A549 (cell line): ENCODE data around the gene TNIK. TPM values are rescaled to one million over a fixed set of nuclear protein-coding genes. Genes with fewer than 3 reads are reported as not detected.

Source experiments
- ATAC-seq, 2 experiments: fragments of 200-7000 bp in 1 of 2; fragments of >200 bp in 1 of 2; cut with Nextera tagmentation in 1 of 2; cut with Tn5 transposase in 1 of 2; 3 replicates each; pipeline versions ENCODE4 v1.8.0 to v1.9.1; 2018 to 2020; ENCODE audit warnings: mild to moderate bottlenecking in 1 of 2, moderate library complexity in 1 of 2
- CTCF ChIA-PET: fragments of 300-600 bp; sonication (Branson Sonifier 250); formaldehyde crosslinking; extraction: SDS; loops from one replicate; lab custom pipeline; 2021; ENCODE audit warnings: antibody characterized with exemption, inconsistent platforms; lab: Yijun Ruan, JAX
- POLR2A ChIA-PET: fragments of 350-600 bp; formaldehyde crosslinking; extraction: SDS; loops from one replicate; lab custom pipeline; 2021; ENCODE audit warnings: antibody characterized with exemption, inconsistent platforms; lab: Yijun Ruan, JAX
- DNase-seq, 2 experiments: peaks; one replicate each; pipeline versions ENCODE4 v3.0.0 to v3.0.0-alpha.2; 2011 to 2016; ENCODE audit warnings: low read depth in 1 of 2, low spot score in 1 of 2
- FAIRE-seq: peaks from 2 replicates; lab custom pipeline; 2011; peaks lifted over from hg19 to GRCh38; lab: Jason Lieb, UNC
- H3K27ac ChIP-seq, 2 experiments: fragments of >200 bp; sonication (Bioruptor Twin); formaldehyde crosslinking; 3 replicates each; pipeline ENCODE4 v1.5.1; 2016 to 2017
- H3K4me1 ChIP-seq: fragments of >200 bp; sonication (Bioruptor Twin); formaldehyde crosslinking; 3 replicates; pipeline ENCODE4 v1.6.1; 2016
- H3K4me2 ChIP-seq: fragments of >200 bp; sonication (Bioruptor Twin); formaldehyde crosslinking; 3 replicates; pipeline ENCODE4 v1.6.1; 2016
- H3K4me3 ChIP-seq: fragments of >200 bp; sonication (Bioruptor Twin); formaldehyde crosslinking; 3 replicates; pipeline ENCODE4 v1.5.1; 2016
- H3K9me3 ChIP-seq: fragments of >200 bp; sonication (Bioruptor Twin); formaldehyde crosslinking; 3 replicates; pipeline ENCODE4 v1.6.1; 2016
- BHLHE40 ChIP-seq: IDR thresholded peaks from 2 replicates; pipeline ENCODE4 v1.6.1; 2012; ENCODE audit warnings: low read depth, low read length, inconsistent platforms
- CBX2 ChIP-seq: fragments of 200-600 bp; sonication (generic); IDR thresholded peaks from 2 replicates; pipeline ENCODE4 v1.6.1; 2016; ENCODE audit warnings: low read depth, mild to moderate bottlenecking, borderline replicate concordance
- CEBPB ChIP-seq, 2 experiments: fragments of >200 bp in 1 of 2; sonication (Bioruptor Twin) in 1 of 2; formaldehyde crosslinking in 1 of 2; IDR thresholded peaks; 2 replicates each; pipeline ENCODE4 v1.6.1; 2012 to 2016
- CTCF ChIP-seq: fragments of >200 bp; sonication (Bioruptor Twin); formaldehyde crosslinking; IDR thresholded peaks from 3 replicates; pipeline ENCODE4 v1.5.1; 2016
- EP300 ChIP-seq, 2 experiments: fragments of >200 bp; sonication (Bioruptor Twin); formaldehyde crosslinking; IDR thresholded peaks; 2 replicates in 1 of 2; 3 replicates in 1 of 2; pipeline ENCODE4 v1.6.1; 2016 to 2017
- FOSL2 ChIP-seq, 2 experiments: fragments of 450-650 bp in 1 of 2; fragments of >200 bp in 1 of 2; sonication (Bioruptor Twin) in 1 of 2; formaldehyde crosslinking; IDR thresholded peaks; 2 replicates each; pipeline versions ENCODE4 v1.5.0 to v1.6.1; 2016 to 2020; ENCODE audit warnings: mild to moderate bottlenecking in 1 of 2, moderate library complexity in 1 of 2
- FOXS1 ChIP-seq: fragments of 250-450 bp; sonication (Bioruptor Pico); IDR thresholded peaks from 2 replicates; pipeline ENCODE4 v1.5.0; 2020; ENCODE audit warnings: mild to moderate bottlenecking, moderate library complexity
- GATA3 ChIP-seq: IDR thresholded peaks from 2 replicates; pipeline ENCODE4 v1.6.1; 2012; ENCODE audit warnings: borderline replicate concordance
- HDAC2 ChIP-seq: fragments of 200-600 bp; sonication (generic); IDR thresholded peaks from 2 replicates; pipeline ENCODE4 v1.6.1; 2016
- HOXA7 ChIP-seq: fragments of 250-450 bp; sonication (Bioruptor Pico); IDR thresholded peaks from 2 replicates; pipeline ENCODE4 v1.5.0; 2020; ENCODE audit warnings: mild to moderate bottlenecking, moderate library complexity
- HOXB13 ChIP-seq: fragments of 250-450 bp; sonication (Bioruptor Pico); IDR thresholded peaks from 2 replicates; pipeline ENCODE4 v1.5.0; 2020; ENCODE audit warnings: low read depth, mild to moderate bottlenecking, moderate library complexity
- JUNB ChIP-seq: fragments of >200 bp; sonication (Bioruptor Twin); formaldehyde crosslinking; IDR thresholded peaks from 2 replicates; pipeline ENCODE4 v1.6.1; 2016
- MYC ChIP-seq: IDR thresholded peaks from 2 replicates; pipeline ENCODE4 v1.6.1; 2012; ENCODE audit warnings: mild to moderate bottlenecking, inconsistent platforms, low read length, improper control_type of control experiment, borderline replicate concordance
- NFE2L2 ChIP-seq: fragments of 150-350 bp; conservative IDR thresholded peaks from 2 replicates; pipeline ENCODE4 v1.6.1; 2014; ENCODE audit warnings: low read length
- NPAS2 ChIP-seq: fragments of 250-450 bp; sonication (Bioruptor Pico); IDR thresholded peaks from 2 replicates; pipeline ENCODE4 v1.8.0; 2022; ENCODE audit warnings: mild to moderate bottlenecking, moderate library complexity, borderline replicate concordance
- NR3C1 ChIP-seq: fragments of >200 bp; sonication (Bioruptor Twin); formaldehyde crosslinking; IDR thresholded peaks from 3 replicates; pipeline ENCODE4 v1.6.1; 2017
- POLR2A ChIP-seq: IDR thresholded peaks from 2 replicates; pipeline ENCODE4 v1.6.1; 2012; ENCODE audit warnings: mild to moderate bottlenecking, low read length
- RCOR1 ChIP-seq: fragments of 150-350 bp; IDR thresholded peaks from 2 replicates; pipeline ENCODE4 v1.6.1; 2014; ENCODE audit warnings: antibody characterized with exemption, low read length, low read depth
- RNF2 ChIP-seq: fragments of 200-600 bp; sonication (generic); IDR thresholded peaks from 2 replicates; pipeline ENCODE4 v1.6.1; 2016; ENCODE audit warnings: low read depth, mild to moderate bottlenecking, antibody characterized with exemption, moderate library complexity, borderline replicate concordance
- ZC3H11A ChIP-seq: fragments of 450-650 bp; IDR thresholded peaks from 2 replicates; pipeline ENCODE4 v1.6.1; 2014; ENCODE audit warnings: antibody characterized with exemption, mild to moderate bottlenecking
- ZNF302 ChIP-seq: fragments of 250-450 bp; sonication (Bioruptor Pico); IDR thresholded peaks from 2 replicates; pipeline ENCODE4 v1.9.0; 2021; ENCODE audit warnings: inconsistent platforms, mild to moderate bottlenecking, moderate library complexity
- ZSCAN20 ChIP-seq: fragments of 250-450 bp; sonication (Bioruptor Pico); IDR thresholded peaks from 2 replicates; pipeline ENCODE4 v1.8.0; 2022; ENCODE audit warnings: mild to moderate bottlenecking, moderate library complexity
- WGBS: methylation state at CpG from one replicate; pipeline ENCODE4 v1.1.6; 2017; ENCODE audit errors: missing lambda C conversion rate; 5-methylcytosine and 5-hydroxymethylcytosine counted together
- polyA plus RNA-seq, 4 experiments: library from polyadenylated mRNA; depleted of rRNA in 3 of 4; stranded (reverse); fragments of >200 nt; fragmentation: RNase III in 1 of 4; extraction: RNeasy Plus Mini Kit Qiagen cat#74134 plus additional on column Dnase treatment in 1 of 4; gene quantifications; 2 replicates in 3 of 4; 3 replicates in 1 of 4; pipeline ENCODE4 v1.2.3, GENCODE V29; 2011 to 2017
- TF ChIP-seq, protein P1 (sequence below): IDR thresholded peaks from 2 replicates; pipeline ENCODE4 v1.6.1; 2012; ENCODE audit warnings: low read depth, borderline replicate concordance
- TF ChIP-seq, protein P2 (sequence below): fragments of 250-450 bp; sonication (Bioruptor Pico); IDR thresholded peaks from 2 replicates; pipeline ENCODE4 v1.5.0; 2020; ENCODE audit warnings: low read depth, mild to moderate bottlenecking, moderate library complexity
- TF ChIP-seq, protein P3 (sequence below): fragments of >200 bp; sonication (Bioruptor Twin); formaldehyde crosslinking; IDR thresholded peaks from 3 replicates; pipeline ENCODE4 v1.6.1; 2016
- TF ChIP-seq, protein P4 (sequence below): fragments of 200-600 bp; sonication (generic); IDR thresholded peaks from 2 replicates; pipeline ENCODE4 v1.6.1; 2016; ENCODE audit warnings: antibody characterized with exemption, mild to moderate bottlenecking, moderate library complexity

TNIK gene
- polyA plus RNA-seq, 2 of the 4 experiments (the other 2 are of a cell fraction): 1.6 to 1.8 TPM

GRCh38 chr3:171504376-171504775 is 44.2 kb upstream of the TNIK start:
- no peak overlapping the region for H3K27ac ChIP-seq
- POLR2A ChIA-PET: no interaction called here
- no peaks in the 10 kb centered on the region for H3K9me3 ChIP-seq
- FAIRE-seq: no peak
- CTCF ChIA-PET: no interaction called here
- H3K4me2 ChIP-seq: no peak overlapping the region
- no peak overlapping the region for H3K4me3 ChIP-seq
- TF ChIP-seq FOXS1 (CRISPR knock-in tag) (no peak), POLR2A (no peak), CBX2 (no peak), NFE2L2 (no peak), NR3C1 (no peak), FOSL2 (IDR thresholded peaks at IDR 0.05) (no peak), FOSL2 (CRISPR knock-in tag; IDR thresholded peaks at IDR 0.05) (no peak), CTCF (no peak), NPAS2 (CRISPR knock-in tag) (no peak), RNF2 (no peak)
- TF ChIP-seq, protein P1, sequence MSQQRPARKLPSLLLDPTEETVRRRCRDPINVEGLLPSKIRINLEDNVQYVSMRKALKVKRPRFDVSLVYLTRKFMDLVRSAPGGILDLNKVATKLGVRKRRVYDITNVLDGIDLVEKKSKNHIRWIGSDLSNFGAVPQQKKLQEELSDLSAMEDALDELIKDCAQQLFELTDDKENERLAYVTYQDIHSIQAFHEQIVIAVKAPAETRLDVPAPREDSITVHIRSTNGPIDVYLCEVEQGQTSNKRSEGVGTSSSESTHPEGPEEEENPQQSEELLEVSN: no peak
- TF ChIP-seq, protein P2, sequence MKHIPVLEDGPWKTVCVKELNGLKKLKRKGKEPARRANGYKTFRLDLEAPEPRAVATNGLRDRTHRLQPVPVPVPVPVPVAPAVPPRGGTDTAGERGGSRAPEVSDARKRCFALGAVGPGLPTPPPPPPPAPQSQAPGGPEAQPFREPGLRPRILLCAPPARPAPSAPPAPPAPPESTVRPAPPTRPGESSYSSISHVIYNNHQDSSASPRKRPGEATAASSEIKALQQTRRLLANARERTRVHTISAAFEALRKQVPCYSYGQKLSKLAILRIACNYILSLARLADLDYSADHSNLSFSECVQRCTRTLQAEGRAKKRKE (CRISPR knock-in tag): no peak
- TF ChIP-seq, all 56 proteins: peak for 0
- no peak for DNase-seq
- no peak for ATAC-seq
- no peaks in the 10 kb centered on the region for H3K4me1 ChIP-seq
- 100% methylated on average over 2 of the region's 2 CpGs for WGBS

DNA sequence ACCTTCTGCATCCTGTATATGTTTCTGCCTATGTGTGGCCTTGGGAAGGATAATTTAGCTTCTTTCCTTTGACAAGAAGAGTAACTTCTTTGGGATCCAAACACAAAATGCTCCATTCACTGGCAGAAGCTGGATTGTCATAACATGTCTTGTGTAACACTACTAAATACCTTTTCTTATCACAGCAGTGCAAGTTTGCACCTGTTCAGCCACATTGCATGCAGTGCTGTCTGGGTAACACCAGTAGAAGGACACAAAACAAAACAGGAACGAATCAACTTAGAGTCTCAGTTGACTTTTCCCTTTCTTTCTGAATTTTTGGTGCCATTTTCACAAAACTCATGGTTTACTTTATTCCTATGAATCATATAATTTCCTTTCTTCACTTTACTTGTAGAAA is 43.6 kb upstream of the TNIK start:
- H3K4me1 ChIP-seq: no peaks in the 10 kb centered on the region
- FAIRE-seq (no peak), DNase-seq (no peak), ATAC-seq (no peak)
- CTCF ChIA-PET: no interaction called here
- H3K9me3 ChIP-seq: no peaks in the 10 kb centered on the region
- H3K4me2 ChIP-seq: no peak overlapping the region
- POLR2A ChIA-PET: no interaction called here
- 31% methylated on average over 1 of the region's 1 CpG for WGBS
- no peak overlapping the region for H3K27ac ChIP-seq
- TF ChIP-seq, protein P3, sequence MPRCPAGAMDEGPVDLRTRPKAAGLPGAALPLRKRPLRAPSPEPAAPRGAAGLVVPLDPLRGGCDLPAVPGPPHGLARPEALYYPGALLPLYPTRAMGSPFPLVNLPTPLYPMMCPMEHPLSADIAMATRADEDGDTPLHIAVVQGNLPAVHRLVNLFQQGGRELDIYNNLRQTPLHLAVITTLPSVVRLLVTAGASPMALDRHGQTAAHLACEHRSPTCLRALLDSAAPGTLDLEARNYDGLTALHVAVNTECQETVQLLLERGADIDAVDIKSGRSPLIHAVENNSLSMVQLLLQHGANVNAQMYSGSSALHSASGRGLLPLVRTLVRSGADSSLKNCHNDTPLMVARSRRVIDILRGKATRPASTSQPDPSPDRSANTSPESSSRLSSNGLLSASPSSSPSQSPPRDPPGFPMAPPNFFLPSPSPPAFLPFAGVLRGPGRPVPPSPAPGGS: no peak
- TF ChIP-seq NR3C1: no peak
- TF ChIP-seq NFE2L2: no peak
- no peak for TF ChIP-seq ZSCAN20 (CRISPR knock-in tag)
- TF ChIP-seq RCOR1: no peak
- H3K4me3 ChIP-seq: no peak overlapping the region

DNA sequence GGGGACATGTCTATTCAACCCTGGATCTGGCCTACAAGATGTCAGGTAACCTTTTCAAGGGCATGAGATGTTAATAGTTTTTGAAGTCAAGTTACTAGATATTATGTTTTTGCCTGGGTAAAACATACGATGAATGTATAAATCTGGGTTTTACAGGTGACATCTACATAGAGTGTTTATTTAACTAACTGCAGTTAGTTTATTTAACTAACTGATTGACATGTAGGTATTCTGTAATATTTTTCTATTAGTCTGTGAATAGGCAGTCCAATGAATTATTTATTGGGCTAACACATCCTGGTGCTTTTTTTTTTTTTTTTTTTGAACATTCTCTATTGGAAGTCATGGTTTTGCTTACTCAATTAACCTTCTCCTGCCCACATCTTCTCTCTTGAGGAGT is 38.7 kb upstream of the TNIK start:
- H3K4me1 ChIP-seq: no peaks in the 10 kb centered on the region
- FAIRE-seq (no peak), ATAC-seq (no peak), DNase-seq (no peak)
- POLR2A ChIA-PET: no interaction called here
- no peak overlapping the region for H3K4me2 ChIP-seq
- no peak overlapping the region for H3K4me3 ChIP-seq
- no peaks in the 10 kb centered on the region for H3K9me3 ChIP-seq
- 84% methylated on average over 1 of the region's 1 CpG for WGBS
- H3K27ac ChIP-seq: no peak overlapping the region
- CTCF ChIA-PET: no interaction called here
- TF ChIP-seq GATA3 (no peak), EP300 (IDR thresholded peaks at IDR 0.05) (no peak), NFE2L2 (no peak), HOXA7 (CRISPR knock-in tag) (no peak), ZNF302 (no peak), JUNB (no peak), ZC3H11A (no peak), CEBPB (IDR thresholded peaks at IDR 0.05) (no peak), MYC (no peak), HOXB13 (CRISPR knock-in tag) (no peak), HDAC2 (no peak), BHLHE40 (no peak), CBX2 (no peak), FOXS1 (CRISPR knock-in tag) (no peak), NPAS2 (CRISPR knock-in tag) (no peak)
- TF ChIP-seq, protein P1: no peak
- TF ChIP-seq, protein P4, sequence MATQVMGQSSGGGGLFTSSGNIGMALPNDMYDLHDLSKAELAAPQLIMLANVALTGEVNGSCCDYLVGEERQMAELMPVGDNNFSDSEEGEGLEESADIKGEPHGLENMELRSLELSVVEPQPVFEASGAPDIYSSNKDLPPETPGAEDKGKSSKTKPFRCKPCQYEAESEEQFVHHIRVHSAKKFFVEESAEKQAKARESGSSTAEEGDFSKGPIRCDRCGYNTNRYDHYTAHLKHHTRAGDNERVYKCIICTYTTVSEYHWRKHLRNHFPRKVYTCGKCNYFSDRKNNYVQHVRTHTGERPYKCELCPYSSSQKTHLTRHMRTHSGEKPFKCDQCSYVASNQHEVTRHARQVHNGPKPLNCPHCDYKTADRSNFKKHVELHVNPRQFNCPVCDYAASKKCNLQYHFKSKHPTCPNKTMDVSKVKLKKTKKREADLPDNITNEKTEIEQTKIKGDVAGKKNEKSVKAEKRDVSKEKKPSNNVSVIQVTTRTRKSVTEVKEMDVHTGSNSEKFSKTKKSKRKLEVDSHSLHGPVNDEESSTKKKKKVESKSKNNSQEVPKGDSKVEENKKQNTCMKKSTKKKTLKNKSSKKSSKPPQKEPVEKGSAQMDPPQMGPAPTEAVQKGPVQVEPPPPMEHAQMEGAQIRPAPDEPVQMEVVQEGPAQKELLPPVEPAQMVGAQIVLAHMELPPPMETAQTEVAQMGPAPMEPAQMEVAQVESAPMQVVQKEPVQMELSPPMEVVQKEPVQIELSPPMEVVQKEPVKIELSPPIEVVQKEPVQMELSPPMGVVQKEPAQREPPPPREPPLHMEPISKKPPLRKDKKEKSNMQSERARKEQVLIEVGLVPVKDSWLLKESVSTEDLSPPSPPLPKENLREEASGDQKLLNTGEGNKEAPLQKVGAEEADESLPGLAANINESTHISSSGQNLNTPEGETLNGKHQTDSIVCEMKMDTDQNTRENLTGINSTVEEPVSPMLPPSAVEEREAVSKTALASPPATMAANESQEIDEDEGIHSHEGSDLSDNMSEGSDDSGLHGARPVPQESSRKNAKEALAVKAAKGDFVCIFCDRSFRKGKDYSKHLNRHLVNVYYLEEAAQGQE: no peak
